Neuron (in vitro differentiated cells): ENCODE measurements around the gene SLC40A1.

ENCODE experiments used
- H2AFZ ChIP-seq: one replicate; pipeline ENCODE4 v1.6.1; 2013; ENCODE audit warnings: low read depth, mild to moderate bottlenecking, inconsistent platforms, low read length, moderate library complexity
- H3K27me3 ChIP-seq: one replicate; pipeline ENCODE4 v1.6.1; 2013; ENCODE audit warnings: low read length; ENCODE audit not compliant: insufficient read depth
- H3K36me3 ChIP-seq: one replicate; pipeline ENCODE4 v1.6.1; 2013; ENCODE audit warnings: low read length; ENCODE audit not compliant: insufficient read depth
- H3K4me1 ChIP-seq: one replicate; pipeline ENCODE4 v1.6.1; 2013; ENCODE audit warnings: low read length; ENCODE audit not compliant: insufficient read depth
- H3K4me3 ChIP-seq: 2 replicates; pipeline ENCODE4 v1.5.1; 2013; ENCODE audit warnings: mild to moderate bottlenecking, low read length, moderate library complexity
- H3K9me3 ChIP-seq: one replicate; pipeline ENCODE4 v1.6.1; 2013; ENCODE audit warnings: low read length

SLC40A1 gene

DNA sequence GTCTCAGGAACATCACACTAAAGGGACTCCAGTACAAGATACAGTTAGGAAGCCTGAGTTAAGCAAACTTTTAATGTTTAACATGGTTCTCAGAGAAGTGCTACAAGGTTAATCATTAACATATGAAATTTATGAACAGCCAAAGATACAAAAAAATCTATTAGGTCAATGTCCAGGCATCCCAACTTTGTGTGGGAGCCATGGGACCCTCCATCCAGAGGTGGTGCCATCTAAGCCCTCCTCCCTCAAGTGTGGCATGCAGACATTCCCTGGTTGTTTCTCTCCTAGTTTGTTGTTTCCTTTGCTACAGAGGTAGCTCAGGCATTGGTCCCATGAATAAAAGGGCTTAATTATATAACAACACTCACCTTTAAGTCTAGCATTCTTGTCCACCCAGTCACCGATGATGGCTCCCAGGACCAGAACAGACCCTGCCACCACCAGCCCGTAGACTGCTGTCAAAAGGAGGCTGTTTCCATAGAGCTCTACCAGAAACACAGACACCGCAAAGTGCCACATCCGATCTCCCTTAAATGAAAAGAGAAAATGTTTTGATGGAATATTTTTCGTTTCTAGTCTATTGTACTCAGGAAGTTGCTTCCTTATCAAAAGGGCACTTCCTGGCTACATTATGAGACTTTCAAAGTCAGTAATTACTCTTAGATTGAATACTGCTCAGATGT is 5.7 kb downstream of the SLC40A1 start:
- no peaks in the 10 kb centered on the region for H3K27me3 ChIP-seq
- H3K4me3 ChIP-seq: no peak overlapping the region
- H2AFZ ChIP-seq: no peak overlapping the region
- H3K9me3 ChIP-seq: no peaks in the 10 kb centered on the region
- no peaks in the 10 kb centered on the region for H3K4me1 ChIP-seq
- H3K36me3 ChIP-seq: no peaks in the 10 kb centered on the region

DNA sequence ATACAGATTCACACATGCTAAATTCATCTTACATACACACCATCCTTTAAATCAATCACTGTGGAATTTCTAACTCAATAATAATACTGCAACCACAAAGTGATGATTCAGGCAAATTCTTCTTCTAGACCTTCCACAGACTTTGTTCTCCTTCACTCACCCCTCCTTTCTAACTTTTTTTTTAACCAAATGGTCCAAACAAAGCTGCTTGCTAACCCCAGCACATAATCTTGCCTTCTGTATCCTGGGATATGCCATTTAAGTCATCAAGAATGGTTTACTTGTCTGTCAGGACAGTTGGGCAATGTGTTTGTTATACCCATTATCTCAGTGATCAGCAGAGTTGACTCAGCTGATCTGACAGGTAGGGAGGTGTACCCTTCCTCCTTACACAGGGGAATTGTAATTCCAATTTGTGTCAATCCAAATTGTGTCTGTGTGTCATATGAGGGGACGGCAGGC is 10.0 kb downstream of the SLC40A1 start:
- peaks cover 2% of the 10 kb centered on the region for H3K36me3 ChIP-seq
- H2AFZ ChIP-seq: no peak overlapping the region
- no peaks in the 10 kb centered on the region for H3K27me3 ChIP-seq
- H3K4me1 ChIP-seq: no peaks in the 10 kb centered on the region
- H3K4me3 ChIP-seq: no peak overlapping the region
- H3K9me3 ChIP-seq: no peaks in the 10 kb centered on the region

DNA sequence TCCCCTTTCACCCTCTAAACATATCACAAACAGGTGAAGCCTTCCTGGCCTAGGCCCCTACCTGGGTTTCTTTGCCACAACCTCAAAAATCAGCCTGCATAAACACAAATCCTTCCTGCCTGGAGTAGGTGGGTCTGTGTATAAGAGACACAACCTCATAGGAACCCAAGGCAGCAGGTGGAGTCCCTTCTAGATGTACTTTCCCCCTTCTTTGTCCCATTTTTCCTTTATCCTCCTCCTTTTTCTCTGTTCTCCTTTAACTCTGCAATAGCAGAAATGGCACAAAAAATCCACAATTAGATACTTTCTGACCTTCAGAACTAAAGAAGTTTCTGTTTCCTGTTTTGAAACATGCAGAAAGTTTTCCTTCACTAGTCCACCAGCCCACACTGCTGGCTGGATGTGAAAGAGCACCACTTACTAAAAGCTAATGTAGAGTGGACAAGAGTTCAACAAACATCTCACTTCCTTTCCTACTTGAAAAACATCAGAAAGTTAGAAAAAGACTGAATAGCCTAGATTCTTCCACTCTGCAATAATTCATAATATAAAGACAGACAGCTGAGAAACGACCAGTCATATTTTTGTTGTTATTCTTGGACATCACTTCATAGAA is 11.2 kb downstream of the SLC40A1 start:
- H3K4me3 ChIP-seq: no peak overlapping the region
- H3K36me3 ChIP-seq: peaks cover 2% of the 10 kb centered on the region
- H3K27me3 ChIP-seq: no peaks in the 10 kb centered on the region
- no peak overlapping the region for H2AFZ ChIP-seq
- H3K4me1 ChIP-seq: no peaks in the 10 kb centered on the region
- H3K9me3 ChIP-seq: no peaks in the 10 kb centered on the region

DNA sequence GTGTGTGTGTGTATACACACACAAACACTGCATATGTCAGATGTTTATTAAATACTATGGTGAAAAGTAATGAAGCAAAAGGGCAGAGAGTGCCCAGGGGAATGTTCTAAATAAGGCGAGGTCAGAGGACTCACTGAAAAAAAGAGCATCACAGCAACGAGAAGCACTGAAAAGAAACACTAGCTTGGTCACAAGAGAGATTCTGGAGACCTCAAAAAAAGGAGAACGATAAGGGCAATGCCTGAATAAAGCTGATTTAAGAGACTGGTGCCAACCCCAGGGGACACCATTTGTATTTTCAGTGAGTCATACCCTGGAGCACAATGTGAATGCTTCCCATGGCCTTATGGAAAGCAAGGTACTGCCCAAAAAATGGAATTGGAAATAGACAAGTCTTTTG is 14.5 kb downstream of the SLC40A1 start:
- peaks cover 2% of the 10 kb centered on the region for H3K9me3 ChIP-seq
- no peak overlapping the region for H2AFZ ChIP-seq
- no peaks in the 10 kb centered on the region for H3K4me1 ChIP-seq
- H3K4me3 ChIP-seq: no peak overlapping the region
- H3K27me3 ChIP-seq: no peaks in the 10 kb centered on the region
- H3K36me3 ChIP-seq: peaks cover 5% of the 10 kb centered on the region

DNA sequence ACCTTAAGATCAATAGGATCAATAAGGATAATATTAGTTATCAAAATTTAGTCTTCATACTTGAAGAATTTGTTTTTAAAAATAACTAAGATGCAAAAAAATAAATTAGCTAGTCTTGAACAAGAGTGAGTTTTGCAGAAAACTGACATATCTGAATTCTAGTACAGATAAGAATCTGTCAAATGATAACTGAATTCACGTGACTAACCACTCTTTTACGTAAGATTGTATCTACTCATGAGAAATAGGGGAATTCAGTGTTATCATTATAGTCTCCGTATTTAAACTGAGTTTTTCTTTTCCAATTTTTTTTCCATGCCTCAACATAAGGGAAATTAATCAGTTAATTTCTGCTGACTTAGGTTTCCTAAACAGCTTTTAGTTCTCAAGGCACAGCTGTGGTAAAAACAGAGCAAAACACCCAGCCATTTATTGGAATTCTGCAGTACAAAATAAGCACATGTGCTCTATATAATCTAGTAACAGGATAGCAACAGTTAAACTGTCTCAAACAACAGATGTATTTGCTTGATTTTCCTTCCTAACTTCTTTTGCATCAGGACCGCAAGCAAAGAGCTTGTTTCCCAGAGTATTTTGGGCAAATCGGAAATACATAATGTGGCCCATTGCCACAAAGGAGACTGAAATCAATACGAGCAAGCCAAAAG is 19.1 kb downstream of the SLC40A1 start:
- Histone ChIP-seq H3K27me3 (no peaks in the 10 kb centered on the region), H2AFZ (no peak overlapping the region), H3K4me1 (no peaks in the 10 kb centered on the region), H3K36me3 (peaks cover 3% of the 10 kb centered on the region), H3K9me3 (peaks cover 2% of the 10 kb centered on the region), H3K4me3 (no peak overlapping the region)

DNA sequence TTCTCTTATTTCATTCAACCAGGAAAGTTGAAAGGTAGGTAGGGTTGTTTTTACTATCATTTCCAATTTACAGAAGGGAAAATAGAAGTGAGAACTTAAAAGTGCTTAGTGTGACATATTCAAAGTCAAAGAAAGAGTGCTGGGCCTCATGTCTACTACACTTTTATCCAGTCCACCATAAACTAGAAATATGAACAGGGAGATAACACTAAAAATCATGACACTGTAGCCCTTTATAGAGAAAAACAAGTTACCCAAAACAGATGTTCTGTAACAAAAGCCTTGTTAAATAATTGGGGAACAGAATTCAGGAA is 20.4 kb downstream of the SLC40A1 start:
- Histone ChIP-seq H3K27me3 (no peaks in the 10 kb centered on the region), H3K4me3 (no peak overlapping the region), H3K36me3 (peaks cover 3% of the 10 kb centered on the region), H3K4me1 (no peaks in the 10 kb centered on the region), H2AFZ (no peak overlapping the region), H3K9me3 (peaks cover 2% of the 10 kb centered on the region)

DNA sequence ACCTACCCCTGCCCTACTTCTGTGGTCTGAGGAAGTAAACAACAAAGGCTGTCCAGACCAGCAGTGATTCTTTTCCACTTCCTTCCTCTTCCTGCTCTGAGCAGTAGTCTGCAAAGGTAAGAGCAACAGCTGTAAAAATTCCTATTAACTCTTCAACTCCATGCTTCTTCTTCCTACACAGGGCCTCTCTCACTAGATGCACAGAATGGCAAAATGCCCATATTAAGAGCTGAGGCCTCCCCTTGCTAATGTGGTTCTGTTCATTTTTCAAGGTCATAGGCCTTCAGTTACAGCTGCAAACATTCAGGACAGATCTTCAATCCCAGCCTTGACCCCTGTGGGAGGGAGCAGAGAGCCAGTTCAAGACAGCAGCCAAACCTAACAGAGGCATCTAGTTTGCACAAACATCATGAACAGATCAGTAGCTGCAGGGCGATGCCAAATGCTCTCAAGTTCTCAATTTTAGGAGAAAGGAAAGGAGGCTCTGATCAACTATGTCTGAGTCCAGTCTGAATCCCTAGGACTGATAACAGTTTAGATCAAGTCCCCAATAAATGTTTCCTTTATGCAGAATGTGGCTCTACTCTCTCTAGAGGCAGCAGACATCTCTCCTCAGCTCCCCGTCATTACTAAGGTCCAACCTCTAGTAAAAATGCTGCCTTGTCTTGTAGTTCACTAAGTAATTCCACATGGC is 20.9 kb downstream of the SLC40A1 start:
- H3K27me3 ChIP-seq: no peaks in the 10 kb centered on the region
- no peaks in the 10 kb centered on the region for H3K4me1 ChIP-seq
- peaks cover 2% of the 10 kb centered on the region for H3K9me3 ChIP-seq
- H3K36me3 ChIP-seq: peaks cover 3% of the 10 kb centered on the region
- no peak overlapping the region for H3K4me3 ChIP-seq
- no peak overlapping the region for H2AFZ ChIP-seq

DNA sequence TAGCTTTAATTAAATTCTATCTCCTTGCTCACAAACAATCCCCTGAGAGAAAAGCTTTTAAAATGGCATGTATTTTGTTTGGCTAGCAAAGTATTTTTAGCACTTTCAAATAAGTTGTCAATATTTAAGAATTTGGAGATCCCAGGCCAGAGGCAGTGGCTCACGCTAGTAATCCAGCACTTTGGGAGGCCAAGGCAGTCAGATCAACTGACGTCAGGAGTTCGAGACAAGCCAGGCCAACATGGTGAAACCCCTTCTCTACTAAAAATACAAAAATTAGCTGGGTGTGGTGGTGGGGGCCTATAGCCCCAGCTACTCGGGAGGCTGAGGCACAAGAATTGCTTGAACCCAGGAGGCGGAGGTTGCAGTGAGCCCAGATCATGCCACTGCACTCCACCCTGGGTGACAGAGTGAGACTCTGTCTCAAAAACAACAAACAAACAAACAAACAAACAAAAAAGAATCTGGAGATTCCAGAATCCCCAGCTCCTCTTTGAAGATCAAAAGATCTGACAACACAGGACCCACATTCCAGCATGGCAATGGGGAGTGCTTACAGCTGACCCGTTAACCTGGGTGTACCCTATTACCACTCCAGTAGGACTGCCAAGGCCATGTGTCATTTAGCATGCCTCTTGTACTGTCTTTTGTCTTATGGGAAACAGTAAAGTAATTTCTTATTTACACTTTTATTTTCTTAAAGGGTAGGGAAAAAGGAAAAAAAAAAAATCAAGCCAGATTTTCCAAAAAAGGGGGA is 21.9 kb downstream of the SLC40A1 start:
- no peaks in the 10 kb centered on the region for H3K36me3 ChIP-seq
- no peak overlapping the region for H3K4me3 ChIP-seq
- H3K27me3 ChIP-seq: no peaks in the 10 kb centered on the region
- no peaks in the 10 kb centered on the region for H3K4me1 ChIP-seq
- H3K9me3 ChIP-seq: no peaks in the 10 kb centered on the region
- no peak overlapping the region for H2AFZ ChIP-seq

DNA sequence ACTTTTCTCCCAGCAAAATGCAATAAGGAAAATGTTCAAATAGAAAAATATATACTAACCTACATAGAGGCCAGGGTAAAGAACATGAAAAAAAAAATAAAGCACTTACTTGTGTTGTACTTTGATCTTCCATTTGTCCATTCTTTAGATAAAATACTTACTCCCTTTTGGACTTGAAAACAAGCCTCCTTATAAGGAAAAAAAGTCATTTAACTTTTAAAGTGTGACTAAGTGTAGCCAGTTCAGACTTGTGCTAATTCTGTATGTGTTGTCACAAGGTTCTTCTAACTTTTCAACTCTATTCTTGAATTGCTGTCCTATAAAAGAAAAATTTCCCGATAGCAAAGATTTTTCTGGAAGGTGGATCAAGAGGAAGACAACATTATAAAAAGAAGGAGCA is 23.2 kb downstream of the SLC40A1 start:
- H3K4me1 ChIP-seq: no peaks in the 10 kb centered on the region
- H2AFZ ChIP-seq: no peak overlapping the region
- H3K36me3 ChIP-seq: no peaks in the 10 kb centered on the region
- no peak overlapping the region for H3K4me3 ChIP-seq
- no peaks in the 10 kb centered on the region for H3K27me3 ChIP-seq
- no peaks in the 10 kb centered on the region for H3K9me3 ChIP-seq

DNA sequence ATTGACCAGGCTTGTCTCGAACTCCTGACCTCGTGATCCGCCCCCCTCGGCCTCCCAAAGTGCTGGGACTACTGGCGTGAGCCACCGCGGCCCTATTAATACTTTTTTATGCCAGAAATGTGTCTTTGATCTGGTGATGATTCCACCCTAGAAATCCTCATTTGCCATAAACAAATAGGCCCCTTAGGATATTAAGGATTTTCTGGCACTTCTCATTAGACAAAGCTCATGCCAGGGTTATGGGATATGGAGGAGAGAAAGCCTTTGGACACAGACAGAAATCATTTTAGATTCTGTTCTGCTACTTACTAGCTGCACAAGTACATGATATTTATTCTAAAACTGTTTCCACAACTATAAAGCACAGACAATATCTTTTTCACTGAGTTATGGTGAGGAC is 24.1 kb downstream of the SLC40A1 start:
- Histone ChIP-seq H3K4me3 (no peak overlapping the region), H3K27me3 (no peaks in the 10 kb centered on the region), H3K4me1 (no peaks in the 10 kb centered on the region), H2AFZ (no peak overlapping the region), H3K36me3 (no peaks in the 10 kb centered on the region), H3K9me3 (no peaks in the 10 kb centered on the region)

DNA sequence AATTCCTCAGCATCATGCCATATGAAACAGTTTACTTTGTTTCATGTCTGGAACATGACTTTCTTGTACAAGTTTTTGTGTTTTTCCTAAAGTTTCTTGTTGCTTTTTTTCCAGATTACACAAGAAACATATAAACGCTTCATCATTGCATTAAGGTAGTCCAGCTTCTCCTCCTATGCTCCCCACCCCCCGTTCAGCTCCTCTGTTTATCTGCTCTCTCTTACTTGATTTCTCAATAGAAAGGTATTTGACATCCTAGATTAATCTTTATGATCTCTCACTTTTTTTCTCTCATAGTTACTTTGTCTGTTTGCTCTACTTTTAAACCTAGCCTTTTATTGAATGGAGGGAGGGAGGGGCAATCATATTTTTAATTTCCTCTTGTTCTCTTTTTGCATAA is 25.4 kb downstream of the SLC40A1 start:
- Histone ChIP-seq H3K27me3 (no peaks in the 10 kb centered on the region), H3K9me3 (no peaks in the 10 kb centered on the region), H2AFZ (no peak overlapping the region), H3K36me3 (no peaks in the 10 kb centered on the region), H3K4me1 (no peaks in the 10 kb centered on the region), H3K4me3 (no peak overlapping the region)

DNA sequence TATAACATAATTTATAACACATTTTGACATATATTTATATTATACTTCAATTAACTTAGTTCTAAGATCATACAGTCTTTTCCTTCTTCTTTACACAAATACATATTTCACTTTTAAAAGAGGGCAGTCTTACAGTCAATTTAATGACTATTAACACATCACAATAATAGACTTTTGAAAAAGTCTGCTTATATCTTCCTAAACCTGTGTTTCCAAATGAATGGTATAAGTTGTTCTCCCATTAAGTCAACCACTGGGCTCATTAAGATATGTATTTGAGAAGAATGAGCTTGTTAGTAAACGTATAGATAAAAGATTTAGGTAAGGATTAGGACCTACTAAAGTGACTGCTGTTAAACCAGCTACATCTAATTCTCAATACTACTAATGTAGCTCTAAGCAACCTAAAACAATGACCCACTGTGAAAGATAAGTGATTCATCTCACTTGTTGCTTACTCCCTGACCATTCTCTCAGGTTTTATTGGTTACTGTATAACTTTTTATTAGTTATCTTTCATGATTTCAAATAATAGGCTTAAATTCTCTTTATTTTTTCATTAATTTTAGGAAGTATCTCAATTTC is 27.0 kb downstream of the SLC40A1 start:
- no peaks in the 10 kb centered on the region for H3K4me1 ChIP-seq
- no peak overlapping the region for H3K4me3 ChIP-seq
- no peaks in the 10 kb centered on the region for H3K9me3 ChIP-seq
- H3K27me3 ChIP-seq: no peaks in the 10 kb centered on the region
- H3K36me3 ChIP-seq: no peaks in the 10 kb centered on the region
- H2AFZ ChIP-seq: no peak overlapping the region
